Natural killer cell (primary cell): Measurements from ENCODE around the gene NIT2. TPM values are rescaled to one million over a fixed set of nuclear protein-coding genes. Genes with fewer than 3 reads are reported as not detected.

ENCODE experiments used
- ATAC-seq, 3 donors: fragments of 150-1000 bp in 2 of 3; fragments of 200-7000 bp in 1 of 3; cut with Tn5 transposase; 1 replicate in 1 of 3; 2 replicates in 2 of 3; pipeline ENCODE4 v1.10.0; 2021; ENCODE audit warnings: mild to moderate bottlenecking in 2 of 3, moderate library complexity in 2 of 3
- DNase-seq, 2 donors: peaks; one replicate each; pipeline versions ENCODE4 v3.0.0 to v3.0.0-alpha.2; 2013 to 2021; ENCODE audit warnings: mixed read lengths in 1 of 2
- H3K27ac ChIP-seq: one replicate; pipeline ENCODE4 v1.5.1; 2013; ENCODE audit warnings: mild to moderate bottlenecking, low read length
- H3K27me3 ChIP-seq: one replicate; pipeline ENCODE4 v1.6.1; 2013; ENCODE audit warnings: low read length; ENCODE audit not compliant: control insufficient read depth, insufficient read depth
- H3K36me3 ChIP-seq: one replicate; pipeline ENCODE4 v1.6.1; 2013; ENCODE audit warnings: low read length; ENCODE audit not compliant: control insufficient read depth, insufficient read depth
- H3K4me1 ChIP-seq: one replicate; pipeline ENCODE4 v1.6.1; 2013; ENCODE audit warnings: low read length; ENCODE audit not compliant: control insufficient read depth, insufficient read depth
- H3K4me3 ChIP-seq: one replicate; pipeline ENCODE4 v1.5.1; 2013; ENCODE audit warnings: low read length
- H3K9me3 ChIP-seq: one replicate; pipeline ENCODE4 v1.6.1; 2013; ENCODE audit warnings: low read length; ENCODE audit not compliant: control insufficient read depth, insufficient read depth
- H3K27ac Mint-ChIP-seq, 2 donors: one replicate each; pipeline ENCODE4 v1.8.0; 2022; ENCODE audit warnings: mild to moderate bottlenecking in 2 of 2, mixed read lengths in 2 of 2, moderate library complexity in 1 of 2
- H3K27me3 Mint-ChIP-seq, 2 donors: one replicate each; pipeline ENCODE4 v1.8.0; 2022; ENCODE audit warnings: low read depth in 2 of 2, mixed read lengths in 2 of 2
- H3K36me3 Mint-ChIP-seq: one replicate; pipeline ENCODE4 v1.8.0; 2022; ENCODE audit warnings: mixed read lengths
- H3K4me1 Mint-ChIP-seq, 2 donors: one replicate each; pipeline ENCODE4 v1.8.0; 2022; ENCODE audit warnings: mixed read lengths in 2 of 2
- H3K4me3 Mint-ChIP-seq: one replicate; pipeline ENCODE4 v1.8.0; 2022; ENCODE audit warnings: mild to moderate bottlenecking, moderate library complexity, mixed read lengths
- H3K9me3 Mint-ChIP-seq, 2 donors: one replicate each; pipeline ENCODE4 v1.8.0; 2022; ENCODE audit warnings: mixed read lengths in 2 of 2
- CTCF ChIP-seq: fragments of 200-600 bp; IDR thresholded peaks from one replicate; pipeline ENCODE4 v1.8.0; 2022; ENCODE audit warnings: antibody characterized with exemption
- WGBS: methylation state at CpG from one replicate; pipeline ENCODE4 v1.1.7; 2013; ENCODE audit warnings: missing lambda C conversion rate; ENCODE audit not compliant: insufficient coverage; 5-methylcytosine and 5-hydroxymethylcytosine counted together
- intact Hi-C: fragments of 100-400 bp; cut with micrococcal nuclease; formaldehyde crosslinking; loops from one replicate; pipeline ENCODE4 v1.14.2; 2022
- total RNA-seq, 4 donors: library from RNA; stranded (reverse); fragments of 120-200 nt in 1 of 4; gene quantifications; one replicate each; pipeline versions ENCODE4 v1.2.3 to v1.2.4, GENCODE V29; 2013 to 2022

The NIT2 gene
- 10 to 100 TPM; 21.5 to 25.1 (median 24.1) TPM for total RNA-seq
- 38.6 TPM for total RNA-seq (2013)

GRCh38 chr3:100334488-100335351, at the start of gene NIT2:
Gene NIT2 (plus strand): TSS chr3:100334757. CDS start chr3:100334792, 35 bp downstream.
- peaks cover 21% of the 10 kb centered on the region for H3K4me1 ChIP-seq
- no peaks in the 10 kb centered on the region for H3K36me3 ChIP-seq
- intact Hi-C loops: loop anchor here (1.0 kb wide), 1 partner anchor 67 kb away; the partner anchor contains the start of genes LNP1 and TOMM70
- Mint-ChIP-seq H3K27ac (peak within 1 kb of the TSS; percentile 86 to 88), H3K27me3 (no peaks in the 10 kb centered on the region), H3K4me1 (peaks cover 8 to 29% of the 10 kb centered on the region in 2 donors), H3K9me3 (no peaks in the 10 kb centered on the region), H3K4me3 (peak within 1 kb of the TSS; percentile 95), H3K36me3 (no peaks in the 10 kb centered on the region)
- DNase-seq (peak; percentile 69 to 87), ATAC-seq (peak; percentile 95 to 96 (median 95))
- no peak for TF ChIP-seq CTCF
- H3K27me3 ChIP-seq: no peaks in the 10 kb centered on the region
- H3K27ac ChIP-seq: peak within 1 kb of the TSS; percentile 62
- H3K9me3 ChIP-seq: no peaks in the 10 kb centered on the region
- under 1% methylated on average over 77 of the region's 77 CpGs for WGBS
- peak within 1 kb of the TSS; percentile 70 for H3K4me3 ChIP-seq

GRCh38 chr3:100288288-100288894, 46.2 kb upstream of the NIT2 start:
- no peak overlapping the region for H3K4me3 Mint-ChIP-seq
- intact Hi-C loops: no loop called here
- no peaks in the 10 kb centered on the region for H3K9me3 Mint-ChIP-seq
- no peaks in the 10 kb centered on the region for H3K4me1 Mint-ChIP-seq
- no peak overlapping the region for H3K4me3 ChIP-seq
- H3K9me3 ChIP-seq: no peaks in the 10 kb centered on the region
- H3K4me1 ChIP-seq: no peaks in the 10 kb centered on the region
- H3K36me3 ChIP-seq: peaks cover 36% of the 10 kb centered on the region
- no peak overlapping the region for H3K27ac ChIP-seq
- no peaks in the 10 kb centered on the region for H3K27me3 Mint-ChIP-seq
- no peak overlapping the region for H3K27ac Mint-ChIP-seq
- H3K27me3 ChIP-seq: no peaks in the 10 kb centered on the region
- ATAC-seq (no peak), DNase-seq (no peak)
- no peak for TF ChIP-seq CTCF
- no peaks in the 10 kb centered on the region for H3K36me3 Mint-ChIP-seq

GRCh38 chr3:100289339-100289738, 45.2 kb upstream of the NIT2 start:
- no peaks in the 10 kb centered on the region for H3K27me3 Mint-ChIP-seq
- Histone ChIP-seq H3K27ac (no peak overlapping the region), H3K27me3 (no peaks in the 10 kb centered on the region), H3K36me3 (peaks cover 34% of the 10 kb centered on the region), H3K4me1 (no peaks in the 10 kb centered on the region), H3K9me3 (no peaks in the 10 kb centered on the region), H3K4me3 (no peak overlapping the region)
- no peaks in the 10 kb centered on the region for H3K4me1 Mint-ChIP-seq
- H3K27ac Mint-ChIP-seq: peak overlapping the region in 1 of 2 donors; percentile 31
- TF ChIP-seq CTCF: no peak
- H3K4me3 Mint-ChIP-seq: no peak overlapping the region
- 17% methylated on average over 2 of the region's 2 CpGs for WGBS
- intact Hi-C loops: no loop called here
- ATAC-seq (no peak), DNase-seq (no peak)
- no peaks in the 10 kb centered on the region for H3K36me3 Mint-ChIP-seq
- no peaks in the 10 kb centered on the region for H3K9me3 Mint-ChIP-seq
